HEK293T (cell line): ENCODE data around the gene LRRTM4.

ENCODE experiments used
- BHLHE40 ChIP-seq: fragments of 450-650 bp; IDR thresholded peaks from 2 replicates; pipeline ENCODE4 v1.6.1; 2016; ENCODE audit warnings: mild to moderate bottlenecking, moderate library complexity, borderline replicate concordance
- FOXK2 ChIP-seq: fragments of 450-650 bp; IDR thresholded peaks from 2 replicates; pipeline ENCODE4 v1.6.1; 2016; ENCODE audit warnings: mild to moderate bottlenecking
- FOXM1 ChIP-seq: fragments of 450-650 bp; IDR thresholded peaks from 2 replicates; pipeline ENCODE4 v1.6.1; 2017; ENCODE audit warnings: mild to moderate bottlenecking, borderline replicate concordance
- LEF1 ChIP-seq: fragments of 450-650 bp; IDR thresholded peaks from 2 replicates; pipeline ENCODE4 v1.6.1; 2017; ENCODE audit warnings: mild to moderate bottlenecking, borderline replicate concordance
- SP1 ChIP-seq: fragments of 450-650 bp; IDR thresholded peaks from 2 replicates; pipeline ENCODE4 v1.6.1; 2017

GRCh38 chr2:77270433-77270832 is 251.7 kb downstream of the LRRTM4 start:
- TF ChIP-seq LEF1 = no peak
- no peak for TF ChIP-seq FOXM1
- TF ChIP-seq FOXK2 = no peak
- no peak for TF ChIP-seq SP1
- no peak for TF ChIP-seq BHLHE40
